Endothelial cell of coronary artery (primary cell): Measurements from ENCODE around the gene LRRC37B. TPM values are rescaled to one million over a fixed set of nuclear protein-coding genes. Genes with fewer than 3 reads are reported as not detected.

Source experiments
- total RNA-seq: library from RNA; depleted of rRNA; stranded (reverse); fragments of >200 nt; gene quantifications from 2 replicates; pipeline ENCODE4 v1.2.3, GENCODE V29; 2014

Gene LRRC37B
- total RNA-seq, result 9.1 and 11.8 TPM in 2 replicates

DNA sequence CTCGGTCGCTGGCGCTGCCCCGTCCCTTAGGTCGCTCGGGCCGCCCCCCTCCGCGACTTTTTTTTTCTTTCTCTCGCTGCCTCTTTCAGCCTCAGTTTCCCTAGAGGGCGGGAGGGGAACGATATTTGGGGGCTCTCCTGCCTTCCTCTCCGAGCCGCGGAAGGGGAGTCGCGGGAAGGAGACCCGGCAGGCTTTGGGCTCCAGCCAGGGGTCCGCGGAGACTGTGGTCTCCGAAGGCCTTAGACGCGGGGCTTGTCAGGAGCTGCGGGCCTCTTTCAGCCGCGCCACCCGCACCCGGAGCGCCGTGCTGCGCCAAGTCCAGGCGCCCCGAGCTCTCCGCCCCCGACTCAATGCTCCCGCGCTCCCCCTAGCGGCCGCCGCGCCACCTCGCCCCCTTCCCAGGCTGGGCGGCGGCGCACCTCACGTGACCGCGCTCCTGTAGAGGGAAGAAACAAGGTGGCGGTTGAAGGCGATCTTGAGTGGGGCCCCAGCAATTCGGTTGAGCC, at the start of gene LRRC37B:
TSS of gene LRRC37B (plus strand) at position 427 of the 506 bp plus-strand sequence. CDS start 14,010 bp downstream, outside the sequence.

Other genes starting within 250 kb of the LRRC37B start
- gene COPRS, start 148.1 kb upstream of the LRRC37B start, total RNA-seq, result 39.3 and 52.4 TPM in 2 replicates
- gene UTP6, start 105.7 kb upstream of the LRRC37B start, total RNA-seq, result 29.3 and 34.4 TPM in 2 replicates
- gene SUZ12, start 70.4 kb upstream of the LRRC37B start, total RNA-seq, result 19.3 and 22.2 TPM in 2 replicates
- gene RHOT1, start 135.1 kb downstream of the LRRC37B start, total RNA-seq, result 29.6 and 35.8 TPM in 2 replicates